D721Med (cell line): ENCODE measurements around the gene OTUB1.
A peak's percentile ranks its signal among the peaks of the same experiment; 100 is the strongest.

Source experiments
- DNase-seq: peaks from one replicate; pipeline ENCODE4 v3.0.0; 2011; ENCODE audit warnings: low spot score; ENCODE audit not compliant: insufficient read length
- FAIRE-seq: peaks from 2 replicates; lab custom pipeline; 2011; peaks lifted over from hg19 to GRCh38; lab: Jason Lieb, UNC
- TF ChIP-seq, protein P1 (sequence below): IDR thresholded peaks from 2 replicates; pipeline ENCODE4 v1.5.1; 2012; ENCODE audit warnings: mild to moderate bottlenecking, control low read depth; ENCODE audit not compliant: insufficient read depth; ENCODE audit errors: missing control alignments

OTUB1 gene

DNA sequence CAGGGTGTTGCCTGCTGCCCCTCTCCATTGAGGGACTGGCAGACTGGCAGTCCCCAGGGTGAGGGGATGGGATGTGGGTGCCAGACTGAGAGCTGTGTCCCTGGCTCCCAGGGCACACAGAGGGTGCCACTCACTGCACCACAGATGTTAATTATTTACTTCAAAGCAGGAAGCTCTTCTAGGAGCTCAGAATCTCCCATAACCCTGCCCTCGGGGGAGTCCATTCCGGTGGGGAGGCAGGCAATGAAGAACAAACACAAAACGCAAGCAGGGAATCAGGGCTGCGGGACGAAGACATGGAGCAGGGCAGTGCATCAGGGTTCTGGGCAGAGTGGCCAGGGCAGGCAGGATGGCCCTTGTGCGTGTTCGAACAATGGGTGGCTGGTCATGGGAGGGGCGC is 25.1 kb downstream of the OTUB1 start:
- TF ChIP-seq, protein P1, sequence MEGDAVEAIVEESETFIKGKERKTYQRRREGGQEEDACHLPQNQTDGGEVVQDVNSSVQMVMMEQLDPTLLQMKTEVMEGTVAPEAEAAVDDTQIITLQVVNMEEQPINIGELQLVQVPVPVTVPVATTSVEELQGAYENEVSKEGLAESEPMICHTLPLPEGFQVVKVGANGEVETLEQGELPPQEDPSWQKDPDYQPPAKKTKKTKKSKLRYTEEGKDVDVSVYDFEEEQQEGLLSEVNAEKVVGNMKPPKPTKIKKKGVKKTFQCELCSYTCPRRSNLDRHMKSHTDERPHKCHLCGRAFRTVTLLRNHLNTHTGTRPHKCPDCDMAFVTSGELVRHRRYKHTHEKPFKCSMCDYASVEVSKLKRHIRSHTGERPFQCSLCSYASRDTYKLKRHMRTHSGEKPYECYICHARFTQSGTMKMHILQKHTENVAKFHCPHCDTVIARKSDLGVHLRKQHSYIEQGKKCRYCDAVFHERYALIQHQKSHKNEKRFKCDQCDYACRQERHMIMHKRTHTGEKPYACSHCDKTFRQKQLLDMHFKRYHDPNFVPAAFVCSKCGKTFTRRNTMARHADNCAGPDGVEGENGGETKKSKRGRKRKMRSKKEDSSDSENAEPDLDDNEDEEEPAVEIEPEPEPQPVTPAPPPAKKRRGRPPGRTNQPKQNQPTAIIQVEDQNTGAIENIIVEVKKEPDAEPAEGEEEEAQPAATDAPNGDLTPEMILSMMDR = no peak
- FAIRE-seq (no peak), DNase-seq (no peak)

DNA sequence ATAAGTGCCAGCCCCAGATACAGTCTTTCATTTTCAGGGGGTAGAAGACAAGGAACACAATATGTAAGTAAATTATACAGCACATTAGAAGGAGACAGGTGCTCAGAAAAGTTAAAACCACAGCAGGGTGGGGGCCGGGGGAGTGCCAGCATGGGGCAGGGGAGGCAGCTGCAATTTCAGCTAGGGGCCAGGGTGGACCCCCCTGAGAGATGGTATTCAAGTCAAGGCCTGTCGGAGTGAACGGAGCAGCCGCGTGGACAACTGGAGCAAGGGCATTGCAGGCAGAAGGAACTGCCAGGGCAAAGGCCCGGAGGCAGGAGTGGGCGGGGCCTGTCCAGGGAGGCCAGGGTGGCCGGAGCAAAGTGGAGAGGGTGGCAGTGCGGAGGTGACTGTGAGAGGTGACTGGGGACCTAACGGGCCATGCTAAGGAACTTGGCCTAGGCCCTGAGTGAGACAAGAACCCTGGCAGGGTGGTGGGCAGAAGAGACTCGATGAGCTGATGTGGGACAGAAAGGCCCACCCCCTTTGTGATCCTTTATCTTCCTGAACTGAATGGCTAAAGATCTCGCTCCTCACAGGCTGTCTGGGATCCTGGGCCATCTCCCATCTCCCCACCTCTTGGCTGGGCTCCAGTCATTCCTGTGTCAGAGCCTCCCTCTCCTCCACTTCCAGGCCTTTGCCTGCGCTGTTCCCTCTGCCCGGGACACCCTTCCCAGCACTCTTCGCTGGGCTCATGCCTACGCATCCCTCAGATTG is 27.1 kb downstream of the OTUB1 start:
- TF ChIP-seq, protein P1 = no peak
- FAIRE-seq (no peak), DNase-seq (no peak)

DNA sequence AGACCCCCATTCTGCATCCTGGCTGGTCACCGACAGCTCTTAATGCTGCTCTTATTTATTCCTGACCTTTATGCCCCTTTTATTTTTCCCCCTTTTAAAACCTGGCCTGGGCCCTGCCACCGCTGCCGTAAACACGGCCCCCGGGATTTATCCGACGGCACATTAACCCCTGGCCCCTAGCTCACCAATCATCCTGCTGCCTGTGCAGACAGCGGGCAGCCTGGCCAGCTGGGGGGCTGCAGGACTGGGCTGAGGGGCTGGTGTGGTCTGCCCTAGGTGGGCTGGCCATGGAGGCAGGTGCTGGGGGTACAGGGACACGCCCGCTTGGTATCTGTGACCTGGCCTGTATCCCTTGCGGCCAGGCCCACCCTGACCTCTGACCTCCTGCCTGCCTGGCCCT is 28.1 kb downstream of the OTUB1 start:
- FAIRE-seq = no peak
- DNase-seq = no peak
- TF ChIP-seq, protein P1 = no peak

DNA sequence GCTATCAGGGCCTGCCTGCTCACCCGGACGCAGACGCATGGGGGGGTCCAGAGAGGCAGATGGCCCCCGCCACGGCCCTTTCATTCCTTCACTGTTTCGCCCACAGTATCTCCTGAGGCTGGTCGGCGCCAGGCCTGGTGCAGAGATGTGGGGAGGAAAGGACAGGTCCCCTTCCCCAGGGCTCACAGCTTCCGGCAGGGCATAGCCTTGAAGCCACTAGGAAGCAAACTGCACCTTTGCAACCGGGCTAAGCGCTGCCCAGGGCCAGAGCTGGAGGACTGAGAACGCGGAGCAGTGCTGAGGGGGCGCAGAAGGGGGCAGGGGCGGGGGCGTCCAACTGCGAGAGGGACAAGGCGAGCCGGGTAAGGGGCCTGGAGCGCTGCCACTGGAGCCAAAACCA is 29.3 kb downstream of the OTUB1 start:
- TF ChIP-seq, protein P1 = no peak
- FAIRE-seq (no peak), DNase-seq (no peak)

DNA sequence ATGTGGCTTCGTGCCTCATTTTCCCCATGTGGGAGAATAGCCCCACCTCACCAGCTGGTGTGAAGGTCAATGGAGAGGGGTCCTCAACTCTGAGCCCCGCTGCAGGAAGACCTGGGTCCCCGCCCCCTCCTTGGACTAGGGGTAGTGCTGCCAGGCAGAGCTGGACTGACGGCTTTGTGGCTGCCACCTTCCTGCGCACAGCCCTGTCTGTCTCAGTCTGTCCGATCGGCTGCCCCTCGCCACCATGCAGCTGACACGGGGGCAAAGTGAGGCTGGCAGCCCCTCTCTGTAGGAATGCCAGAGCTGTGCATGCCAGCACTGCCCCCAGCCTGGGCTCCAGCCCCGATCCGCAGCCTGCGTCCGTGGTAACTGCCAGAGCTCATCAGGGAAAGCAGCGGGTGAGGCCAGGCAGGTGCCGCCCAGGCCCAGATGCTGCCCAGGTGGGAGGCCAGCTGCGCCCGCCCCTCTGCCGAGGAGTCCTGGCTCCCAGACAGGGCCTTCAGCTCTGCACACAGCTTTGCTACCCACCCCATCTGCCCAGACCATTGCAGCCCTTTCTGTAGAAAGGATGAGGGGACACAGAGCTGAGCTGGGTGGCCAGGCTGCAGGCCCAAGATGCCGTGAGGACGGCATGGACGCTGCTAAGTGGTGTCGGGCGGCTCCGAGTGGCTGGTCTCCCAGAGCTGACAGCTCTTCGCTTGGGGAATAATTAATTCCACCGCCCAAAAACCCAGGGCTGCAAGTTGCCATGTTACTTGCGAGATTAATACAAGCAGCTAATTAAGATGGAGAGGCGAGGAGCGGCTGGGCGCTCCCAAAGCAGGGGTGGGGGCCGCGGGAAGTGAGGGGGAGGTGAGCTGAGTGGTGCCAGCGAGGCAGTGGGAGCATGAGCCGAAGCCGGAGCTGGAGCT is 30.0 kb downstream of the OTUB1 start:
- FAIRE-seq (no peak), DNase-seq (peak; percentile 32)
- TF ChIP-seq, protein P1 = no peak

DNA sequence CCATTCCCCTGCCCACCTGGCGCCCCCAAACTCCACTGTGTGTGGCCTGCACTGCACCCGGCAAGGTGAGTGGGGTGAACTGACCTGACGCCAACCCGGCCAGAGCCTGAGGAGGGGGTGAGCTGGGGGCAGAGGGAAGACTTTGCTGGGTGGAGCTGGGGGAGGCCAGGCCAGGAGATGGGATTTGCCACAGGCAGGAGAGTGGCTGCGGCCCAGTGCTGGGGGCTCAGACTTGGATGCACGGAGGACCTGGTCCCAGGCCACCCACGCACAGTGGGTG is 31.6 kb downstream of the OTUB1 start:
- FAIRE-seq = no peak
- DNase-seq = no peak
- TF ChIP-seq, protein P1 = no peak

DNA sequence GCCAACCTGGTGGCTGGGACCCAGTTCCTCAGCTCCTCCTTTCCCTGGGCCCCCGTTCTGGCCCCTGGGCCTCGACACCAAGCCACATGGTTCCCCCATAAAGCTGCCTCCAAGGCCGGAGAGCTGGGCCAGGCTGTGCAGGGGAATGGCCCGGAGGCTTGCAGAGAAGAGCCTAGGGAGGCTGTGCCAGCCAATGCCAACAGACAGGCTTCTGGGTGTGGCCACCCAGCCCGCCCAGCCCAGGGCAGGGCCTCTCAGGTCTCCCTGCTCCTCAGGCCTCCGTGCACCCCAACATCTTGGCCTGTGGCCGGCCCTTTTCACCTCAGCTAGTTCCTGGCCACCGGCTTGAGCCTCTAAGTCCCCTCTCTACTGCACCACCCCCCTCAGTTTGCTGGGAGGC is 32.1 kb downstream of the OTUB1 start:
- FAIRE-seq (no peak), DNase-seq (no peak)
- TF ChIP-seq, protein P1 = no peak
